M059J (cell line): ENCODE data around the gene TSPAN8. TPM values are rescaled to one million over a fixed set of nuclear protein-coding genes. Genes with fewer than 3 reads are reported as not detected.
A peak's percentile ranks its signal among the peaks of the same experiment; 100 is the strongest.
"Not testable (repeated sequence)": the region's sequence is repeated elsewhere in the genome, so short reads cannot be mapped to it uniquely, and the experiment has no call there.

Source experiments
- DNase-seq: peaks from one replicate; pipeline ENCODE4 v3.0.0-alpha.2; 2012; ENCODE audit warnings: low read depth
- total RNA-seq: library from RNA; depleted of rRNA; stranded (reverse); fragments of >200 nt; shearing (Covaris generic); gene quantifications from 2 replicates; pipeline ENCODE4 v1.2.3, GENCODE V29; 2014; rRNA removed

Gene TSPAN8
- total RNA-seq, 1 experiment from 2014 or later: not detected

DNA sequence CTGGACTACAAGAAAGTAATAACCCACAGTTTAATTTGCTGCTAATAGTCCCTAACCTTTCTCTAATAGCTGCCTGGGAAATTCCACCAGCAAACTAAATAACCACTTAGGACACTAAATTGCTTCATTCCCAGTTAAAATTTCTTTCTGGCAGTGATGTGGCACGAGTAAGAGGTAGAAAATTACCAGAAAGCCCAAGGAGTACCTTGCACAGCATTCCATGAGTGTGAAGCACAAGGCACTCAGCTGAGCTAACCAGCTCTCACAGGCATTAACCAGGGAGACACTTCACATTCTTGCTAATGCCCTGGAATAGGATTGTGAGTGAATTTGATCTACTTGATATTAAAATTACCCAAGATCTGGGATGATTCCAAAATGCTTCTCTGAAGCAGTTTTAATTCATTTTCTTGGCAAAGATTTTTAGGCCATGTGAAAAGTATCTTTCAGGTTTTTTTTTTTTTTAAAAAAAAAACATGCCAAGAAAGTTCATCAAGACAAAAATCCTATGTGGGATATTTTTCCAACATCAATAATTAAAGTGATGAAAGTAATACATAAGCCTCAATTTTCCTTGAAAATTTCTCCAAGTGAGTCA lies 29.5 kb downstream of the TSPAN8 start:
- no peak for DNase-seq

DNA sequence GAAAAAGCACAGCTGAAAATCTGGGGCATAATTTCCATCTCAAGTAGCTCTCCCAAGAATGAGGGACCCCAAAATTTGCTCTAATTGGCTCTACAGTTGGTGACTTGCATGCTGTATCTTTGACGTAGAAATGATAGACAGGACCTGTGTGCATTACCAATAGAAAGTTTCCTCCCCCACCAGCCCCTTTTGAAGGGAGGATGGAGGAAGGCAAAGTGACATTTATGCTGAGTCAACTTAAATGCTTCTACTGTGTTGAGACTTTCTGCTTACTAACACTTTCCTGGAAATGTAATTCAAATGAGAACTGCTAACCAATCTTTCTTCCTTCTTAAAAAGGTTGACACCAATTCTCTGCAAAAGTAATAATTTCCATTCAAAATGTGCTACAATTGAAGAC lies 31.9 kb downstream of the TSPAN8 start:
- no peak for DNase-seq

DNA sequence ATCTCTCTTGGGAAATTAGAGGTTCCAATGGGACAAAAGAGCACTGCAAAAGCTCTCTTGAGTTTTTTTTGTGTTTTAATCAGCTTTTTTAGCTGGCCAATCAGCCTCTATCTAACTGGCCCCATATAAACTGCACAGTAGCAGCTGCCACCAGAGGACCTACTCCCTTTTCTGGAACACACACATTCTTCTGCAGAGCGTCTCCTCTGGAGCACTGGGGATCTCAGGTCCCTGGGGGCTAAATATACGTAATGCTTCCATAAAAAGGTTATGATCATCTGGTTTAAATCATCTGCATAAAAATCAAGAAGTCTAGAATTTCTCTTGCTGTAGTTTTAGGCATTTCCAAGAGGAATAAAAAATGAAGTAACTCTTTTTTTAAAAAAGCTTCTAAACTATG lies 32.3 kb downstream of the TSPAN8 start:
- no peak for DNase-seq

DNA sequence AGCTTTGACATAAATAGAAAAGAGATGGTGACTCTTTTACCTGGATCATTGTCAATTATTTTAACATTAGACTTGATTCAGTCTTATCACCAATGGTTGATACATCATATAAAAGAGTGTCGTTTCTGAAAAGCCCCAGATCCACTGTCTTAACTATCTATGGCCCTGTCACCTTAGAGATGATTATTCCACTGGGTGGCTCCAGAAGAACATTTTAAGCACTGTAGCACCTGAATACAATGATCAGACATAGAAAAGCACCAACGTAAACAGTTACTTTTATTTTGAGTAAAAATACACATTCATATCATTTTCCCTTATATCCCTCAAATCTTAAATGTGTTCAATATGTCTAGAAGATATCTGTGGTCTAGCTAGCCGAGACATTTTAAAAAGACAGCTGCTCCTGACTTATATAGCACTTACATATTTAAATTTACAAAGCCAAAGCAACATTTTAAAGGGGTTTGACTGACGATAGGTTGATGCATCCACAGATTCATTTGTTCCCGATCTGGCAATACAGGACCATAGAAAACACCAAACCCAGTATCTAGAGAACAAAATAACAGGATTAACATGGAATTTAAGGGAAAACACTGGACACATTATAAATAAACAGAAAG lies 32.9 kb downstream of the TSPAN8 start:
- no peak for DNase-seq

DNA sequence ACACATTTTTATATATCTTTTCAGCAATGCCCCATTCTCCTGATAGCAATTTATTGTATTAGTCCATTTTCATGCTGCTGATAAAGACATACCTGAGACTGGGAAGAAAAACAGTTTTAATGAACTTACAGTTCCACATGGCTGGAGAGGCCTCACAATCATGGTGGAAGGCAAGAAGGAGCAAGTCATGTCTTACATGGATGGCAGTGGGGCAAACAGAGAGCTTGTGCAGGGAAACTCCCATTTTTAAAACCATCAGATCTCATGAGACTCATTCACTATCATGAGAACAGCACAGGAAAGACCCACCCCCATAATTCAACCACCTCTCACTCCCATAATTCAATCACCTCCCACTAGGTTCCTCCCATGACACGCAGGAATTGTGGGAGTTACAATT lies 44.7 kb downstream of the TSPAN8 start:
- not testable (repeated sequence) for DNase-seq

DNA sequence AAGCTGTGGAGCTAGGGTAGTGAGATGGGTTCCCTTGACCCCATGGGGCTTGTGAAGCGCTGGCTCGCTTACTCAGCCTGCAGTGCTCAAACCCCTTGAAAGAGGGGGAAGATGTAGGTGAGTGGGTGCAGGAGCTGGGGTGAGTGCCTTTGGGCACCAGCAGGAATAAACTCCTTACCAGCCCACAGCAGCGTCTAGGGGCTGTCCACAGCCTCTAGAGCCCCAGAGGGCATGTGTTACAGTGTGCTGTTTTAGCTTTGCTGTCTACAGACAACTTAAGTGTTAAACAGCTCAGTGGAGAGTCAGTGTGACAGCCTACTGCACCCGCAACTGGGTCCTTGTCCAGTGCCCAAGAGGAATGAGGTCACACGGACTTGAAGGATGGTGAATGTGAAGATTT lies 48.0 kb downstream of the TSPAN8 start:
- no peak for DNase-seq

DNA sequence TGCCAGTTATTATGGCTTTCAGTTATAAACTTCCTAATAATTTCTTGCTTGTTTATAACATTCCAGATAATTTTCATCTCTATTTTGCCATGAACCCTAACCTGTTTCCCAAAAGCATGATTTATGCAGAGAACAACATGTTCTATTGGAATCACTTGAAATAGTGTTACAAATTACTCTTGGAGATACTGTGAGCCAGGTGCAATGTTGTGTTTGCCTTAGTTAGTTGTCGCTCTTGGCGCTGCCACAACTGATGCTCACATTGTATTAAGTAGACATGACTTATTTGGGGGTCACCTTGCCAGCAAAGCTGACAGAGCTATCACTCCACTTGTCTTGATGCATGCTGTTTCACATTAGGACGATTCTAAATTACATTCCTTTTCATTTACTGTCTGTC lies 49.4 kb downstream of the TSPAN8 start:
- no peak for DNase-seq

DNA sequence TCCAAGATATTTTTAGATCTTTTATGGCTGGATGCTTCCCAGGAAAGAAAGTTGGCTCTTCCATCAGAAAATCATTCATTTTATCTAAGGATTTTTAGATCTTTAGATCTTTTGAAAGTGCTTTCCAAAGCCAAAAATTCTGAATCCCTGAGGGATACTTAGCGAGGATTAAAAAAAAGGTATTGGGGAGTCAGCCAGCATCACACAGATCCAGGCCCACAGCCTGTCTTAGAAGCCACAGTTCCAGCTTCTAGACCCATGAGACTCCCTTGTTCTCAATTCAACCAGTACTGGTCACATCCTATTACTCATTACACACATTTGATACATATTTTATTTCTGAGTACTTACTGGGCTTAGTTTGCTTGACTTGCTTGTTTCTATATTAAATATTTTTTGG lies 49.9 kb downstream of the TSPAN8 start:
- DNase-seq: no peak

DNA sequence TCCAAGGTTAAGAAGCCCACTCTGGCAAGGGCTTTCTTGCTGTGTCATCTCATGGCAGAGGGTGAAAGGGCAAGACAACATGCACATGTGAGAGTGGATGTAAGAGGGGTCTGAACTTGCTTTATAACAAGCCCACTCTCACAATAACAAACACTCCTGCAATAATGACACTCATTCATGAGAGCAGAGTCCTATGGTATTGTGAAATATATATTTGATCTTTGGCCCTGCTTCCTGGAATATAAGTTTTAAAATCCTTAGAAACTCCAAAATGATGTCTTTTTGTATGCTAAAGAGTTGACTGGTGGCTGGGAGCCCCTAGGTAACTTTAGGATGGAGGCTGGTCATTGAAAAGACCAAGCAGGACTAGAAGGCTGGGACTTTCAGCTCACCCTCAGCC lies 51.8 kb downstream of the TSPAN8 start:
- no peak for DNase-seq

DNA sequence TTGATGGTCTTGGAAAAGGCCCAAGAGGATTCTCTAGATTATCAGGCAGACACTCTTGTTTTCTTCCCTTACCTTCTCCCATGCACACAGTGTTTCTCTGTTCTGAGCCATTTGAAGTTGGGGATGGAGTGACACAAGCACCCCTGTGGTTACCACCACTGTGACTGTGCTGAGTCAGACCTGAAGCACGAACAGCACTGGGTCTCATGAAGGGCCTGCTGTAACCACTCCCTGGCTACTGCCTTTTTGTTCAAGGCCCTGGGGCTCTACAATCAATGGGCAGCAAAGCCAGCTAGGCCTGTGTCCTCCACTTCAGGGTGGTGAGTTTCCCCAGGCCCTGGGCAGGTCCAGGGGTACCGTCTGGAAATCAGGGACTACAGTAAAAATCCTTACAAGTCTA lies 65.5 kb downstream of the TSPAN8 start:
- peak; percentile 9 for DNase-seq

DNA sequence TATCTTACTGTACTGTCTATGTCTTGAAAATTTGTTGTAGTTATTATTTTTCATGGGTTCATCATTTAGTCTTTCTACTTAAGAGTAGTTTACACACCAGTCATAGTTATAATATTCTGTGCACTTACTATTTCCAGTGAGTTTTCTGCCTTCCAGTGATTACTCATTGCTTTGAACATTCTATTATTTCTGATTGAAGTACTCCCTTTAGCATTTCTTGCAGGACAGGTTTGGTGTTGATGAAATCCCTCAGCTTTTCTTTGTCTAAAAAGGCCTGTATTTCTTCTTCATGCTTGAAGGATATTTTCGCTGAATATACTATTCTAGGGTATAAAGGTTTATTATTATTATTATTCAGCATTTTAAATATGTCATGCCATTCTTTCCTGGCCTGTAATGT lies 66.8 kb downstream of the TSPAN8 start:
- DNase-seq: no peak

DNA sequence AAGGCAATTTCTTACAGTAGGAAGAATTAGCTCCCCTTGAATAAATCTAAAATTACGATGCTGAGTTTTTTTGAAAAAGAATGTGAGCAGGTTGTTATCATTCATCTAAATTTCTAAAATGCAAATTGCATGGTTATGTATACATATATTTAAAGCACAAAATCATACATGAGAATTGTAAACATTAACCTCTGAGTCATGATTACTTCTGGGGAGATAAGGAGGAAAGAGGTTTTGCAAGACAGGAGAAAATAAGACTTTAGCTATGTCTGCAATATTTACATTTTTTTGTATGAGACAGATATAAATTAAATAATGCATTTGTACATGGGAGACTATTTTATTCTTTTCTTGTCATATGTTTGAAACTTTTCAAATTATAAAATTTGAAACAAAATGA lies 72.2 kb downstream of the TSPAN8 start:
- no peak for DNase-seq

DNA sequence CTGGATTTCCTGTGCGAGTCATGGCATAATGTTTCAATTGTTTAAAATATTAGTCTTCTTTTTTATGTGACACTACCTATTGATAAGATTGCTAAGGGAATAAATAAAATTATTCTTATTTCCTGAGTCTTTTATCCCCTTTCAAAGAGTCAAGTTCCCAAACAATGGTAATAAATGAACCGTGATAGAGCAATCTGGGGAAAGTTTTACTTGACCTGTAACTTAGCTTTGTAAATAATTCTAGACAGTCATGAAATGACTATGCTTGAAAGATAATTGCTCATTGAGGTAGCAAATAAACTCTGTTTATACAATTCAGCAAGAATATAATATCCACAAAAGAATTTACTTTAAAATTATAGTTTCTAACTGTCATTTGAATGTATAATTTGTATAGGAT lies 82.1 kb downstream of the TSPAN8 start:
- DNase-seq: no peak

Other genes starting within 250 kb of the TSPAN8 start
- 6.9 and 14.4 TPM in 2 replicates for gene PTPRR, start 237.3 kb downstream of the TSPAN8 start, total RNA-seq